HUES48 (cell line): Measurements from ENCODE around the gene EP400.

Experiments used
- H3K27ac ChIP-seq: one replicate; pipeline ENCODE4 v1.7.0; 2013; ENCODE audit warnings: low read depth, low read length, inconsistent platforms
- H3K27me3 ChIP-seq: 2 replicates; pipeline ENCODE4 v1.6.1; 2013; ENCODE audit warnings: mild to moderate bottlenecking, low read length; ENCODE audit not compliant: control insufficient read depth, insufficient read depth
- H3K36me3 ChIP-seq: 2 replicates; pipeline ENCODE4 v1.6.1; 2013; ENCODE audit warnings: low read length; ENCODE audit not compliant: control insufficient read depth, insufficient read depth
- H3K4me1 ChIP-seq: 2 replicates; pipeline ENCODE4 v1.6.1; 2013; ENCODE audit warnings: mild to moderate bottlenecking, low read length; ENCODE audit not compliant: control insufficient read depth, insufficient read depth
- H3K4me3 ChIP-seq: 2 replicates; pipeline ENCODE4 v1.5.1; 2013; ENCODE audit warnings: mild to moderate bottlenecking, low read depth, low read length
- H3K9ac ChIP-seq: 2 replicates; pipeline ENCODE4 v1.6.1; 2013; ENCODE audit warnings: mild to moderate bottlenecking, low read depth, low read length, moderate library complexity
- H3K9me3 ChIP-seq: 2 replicates; pipeline ENCODE4 v1.6.1; 2013; ENCODE audit warnings: low read length; ENCODE audit not compliant: control insufficient read depth, insufficient read depth

The EP400 gene

GRCh38 chr12:132026061-132026795 is 76.5 kb downstream of the EP400 start:
- no peak overlapping the region for H3K4me3 ChIP-seq
- H3K4me1 ChIP-seq, result no peaks in the 10 kb centered on the region
- no peak overlapping the region for H3K27ac ChIP-seq
- H3K9me3 ChIP-seq, result no peaks in the 10 kb centered on the region
- H3K27me3 ChIP-seq, result no peaks in the 10 kb centered on the region
- peaks cover 97% of the 10 kb centered on the region for H3K36me3 ChIP-seq
- H3K9ac ChIP-seq, result no peak overlapping the region

DNA sequence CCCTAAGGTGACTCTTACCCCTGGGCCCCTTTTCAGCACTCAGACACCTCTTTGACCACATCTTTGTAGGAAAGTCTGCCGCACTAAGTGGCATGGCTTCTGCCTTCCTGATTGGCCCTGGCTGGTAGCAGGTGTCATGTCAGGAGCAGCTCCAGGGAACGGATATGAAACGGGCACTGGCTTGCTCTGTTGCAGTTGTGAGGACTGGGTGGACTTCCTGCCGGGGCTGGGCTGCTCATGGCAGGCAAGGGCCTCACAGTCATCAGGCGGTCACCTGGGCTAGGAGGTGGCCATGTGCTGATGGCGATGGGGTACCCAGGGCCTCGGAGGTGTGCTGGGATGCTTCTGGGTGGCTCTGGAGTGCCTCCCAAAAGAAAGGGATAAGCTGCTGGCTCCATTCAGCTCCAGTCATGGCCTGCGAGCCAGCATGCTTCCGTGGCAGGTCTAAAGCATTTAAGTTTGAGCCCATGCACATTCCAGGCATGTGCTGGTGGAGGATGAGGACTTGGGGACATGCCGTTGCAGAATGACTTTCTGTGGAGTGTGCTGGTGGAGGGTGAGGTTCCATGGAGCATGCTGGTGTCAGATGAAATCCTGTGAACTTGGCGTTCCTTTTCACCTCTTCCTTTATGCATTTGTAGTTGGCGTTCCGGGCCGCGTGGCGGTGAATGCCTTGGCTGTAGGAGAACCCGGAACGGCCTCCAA is 77.2 kb downstream of the EP400 start:
- Histone ChIP-seq H3K4me3 (no peak overlapping the region), H3K36me3 (peaks cover 97% of the 10 kb centered on the region), H3K4me1 (no peaks in the 10 kb centered on the region), H3K9me3 (no peaks in the 10 kb centered on the region), H3K27ac (no peak overlapping the region), H3K27me3 (no peaks in the 10 kb centered on the region), H3K9ac (no peak overlapping the region)

DNA sequence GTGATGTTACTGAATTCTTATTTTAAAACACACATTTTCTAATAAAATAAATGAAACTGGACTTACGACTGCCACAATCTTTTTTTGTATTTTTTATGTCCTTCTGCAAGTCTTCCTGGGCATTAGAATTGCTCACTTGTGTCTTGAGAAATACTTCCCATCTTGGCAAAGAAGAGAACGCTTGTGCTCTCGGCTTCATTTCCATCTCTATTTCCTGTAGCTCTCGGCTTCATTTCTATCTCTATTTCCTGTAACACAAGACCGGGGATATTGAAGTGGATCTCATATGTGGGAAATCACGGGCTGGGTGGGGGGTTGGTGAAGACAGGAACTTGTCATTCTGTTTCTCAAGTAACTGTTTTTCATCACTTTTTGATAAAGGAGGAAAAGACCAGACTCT is 77.9 kb downstream of the EP400 start:
- H3K27me3 ChIP-seq, result no peaks in the 10 kb centered on the region
- peaks cover 97% of the 10 kb centered on the region for H3K36me3 ChIP-seq
- no peak overlapping the region for H3K27ac ChIP-seq
- no peaks in the 10 kb centered on the region for H3K9me3 ChIP-seq
- no peak overlapping the region for H3K4me3 ChIP-seq
- H3K9ac ChIP-seq, result no peak overlapping the region
- H3K4me1 ChIP-seq, result no peaks in the 10 kb centered on the region

GRCh38 chr12:132028111-132028510 is 78.4 kb downstream of the EP400 start:
- H3K27ac ChIP-seq, result no peak overlapping the region
- peaks cover 99% of the 10 kb centered on the region for H3K36me3 ChIP-seq
- H3K9ac ChIP-seq, result no peak overlapping the region
- no peaks in the 10 kb centered on the region for H3K4me1 ChIP-seq
- H3K4me3 ChIP-seq, result no peak overlapping the region
- H3K9me3 ChIP-seq, result no peaks in the 10 kb centered on the region
- H3K27me3 ChIP-seq, result no peaks in the 10 kb centered on the region

GRCh38 chr12:132029503-132030300 is 80.0 kb downstream of the EP400 start:
- H3K4me3 ChIP-seq, result no peak overlapping the region
- H3K27me3 ChIP-seq, result no peaks in the 10 kb centered on the region
- no peak overlapping the region for H3K9ac ChIP-seq
- H3K9me3 ChIP-seq, result no peaks in the 10 kb centered on the region
- peaks cover 99% of the 10 kb centered on the region for H3K36me3 ChIP-seq
- H3K4me1 ChIP-seq, result no peaks in the 10 kb centered on the region
- no peak overlapping the region for H3K27ac ChIP-seq

DNA sequence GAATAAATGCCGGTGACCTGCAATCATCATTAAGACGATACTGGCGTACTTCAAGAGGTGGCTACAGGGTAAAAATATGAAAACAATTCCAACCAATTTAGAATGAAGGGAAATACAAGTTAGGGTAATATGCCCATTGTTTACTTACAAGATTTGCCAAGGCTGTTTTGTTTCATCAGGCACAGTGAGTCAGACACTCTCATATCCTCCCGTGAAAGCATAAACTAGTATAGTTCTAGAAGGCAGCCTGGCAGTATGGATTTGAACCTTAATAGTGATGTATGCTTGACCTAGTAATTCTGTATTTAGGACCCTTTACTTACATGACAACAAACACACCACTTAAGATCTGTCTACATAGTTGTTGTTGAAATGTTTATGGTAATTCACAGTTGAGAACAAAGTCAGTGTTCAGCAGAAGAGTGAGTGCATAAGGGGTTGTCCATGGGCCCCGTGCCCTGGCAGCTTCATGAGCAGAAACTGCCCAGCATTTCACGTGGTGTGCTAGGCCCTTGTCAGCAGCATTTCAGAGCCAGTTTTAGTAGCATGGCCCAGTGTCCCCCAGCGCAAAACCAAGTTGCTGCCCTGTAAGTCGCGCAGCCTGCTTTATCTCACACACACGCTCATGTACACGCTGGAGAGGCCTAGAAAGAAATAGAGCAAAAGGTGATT is 80.8 kb downstream of the EP400 start:
- Histone ChIP-seq H3K27ac (no peak overlapping the region), H3K9ac (no peak overlapping the region), H3K4me1 (no peaks in the 10 kb centered on the region), H3K4me3 (no peak overlapping the region), H3K27me3 (no peaks in the 10 kb centered on the region), H3K36me3 (peaks cover 99% of the 10 kb centered on the region), H3K9me3 (no peaks in the 10 kb centered on the region)

DNA sequence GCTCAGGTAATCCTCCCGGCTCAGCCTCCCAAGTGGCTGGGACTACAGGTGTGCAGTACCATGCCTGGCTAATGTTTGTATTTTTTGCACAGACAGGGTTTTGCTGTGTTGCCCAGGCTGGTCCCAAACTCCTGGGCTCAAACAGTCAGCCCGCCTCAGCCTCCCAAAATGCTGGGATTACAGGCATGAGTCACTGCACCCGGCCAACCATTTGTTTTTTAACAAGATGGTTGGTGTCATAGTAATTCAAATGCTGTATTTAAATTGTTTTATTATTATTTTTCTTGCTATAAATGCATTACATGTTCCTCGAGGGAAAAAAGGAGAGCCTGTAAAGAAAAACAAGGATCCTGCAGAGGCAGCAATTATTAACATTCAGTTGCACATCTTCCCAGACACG is 83.9 kb downstream of the EP400 start:
- peaks cover 99% of the 10 kb centered on the region for H3K36me3 ChIP-seq
- no peak overlapping the region for H3K4me3 ChIP-seq

DNA sequence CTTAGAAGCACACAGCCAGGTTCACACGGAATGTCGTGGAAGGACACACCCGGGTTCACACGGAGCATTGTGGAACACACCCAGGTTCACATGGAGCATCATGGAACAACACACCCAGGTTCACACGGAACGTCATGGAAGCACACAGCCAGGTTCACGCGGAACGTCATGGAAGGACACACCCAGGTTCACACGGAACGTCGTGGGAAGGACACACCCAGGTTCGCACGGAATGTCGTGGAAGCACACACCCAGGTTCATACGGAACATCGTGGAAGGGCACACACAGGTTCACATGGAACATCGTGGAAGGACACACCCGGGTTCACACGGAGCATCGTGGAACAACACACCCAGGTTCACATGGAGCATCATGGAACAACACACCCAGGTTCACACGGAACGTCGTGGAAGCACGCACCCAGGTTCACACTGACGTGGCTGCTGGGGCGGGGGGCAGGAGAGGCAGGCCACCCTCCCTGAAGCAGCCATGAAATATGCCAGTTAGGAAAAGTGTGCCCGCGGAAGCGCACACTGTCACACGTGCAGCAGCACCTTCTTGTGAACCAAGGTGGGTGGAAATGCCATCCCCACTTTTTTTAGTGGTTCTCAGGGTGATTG is 86.4 kb downstream of the EP400 start:
- no peak overlapping the region for H3K9ac ChIP-seq
- H3K27ac ChIP-seq, result no peak overlapping the region
- H3K27me3 ChIP-seq, result no peaks in the 10 kb centered on the region
- no peak overlapping the region for H3K4me3 ChIP-seq
- H3K9me3 ChIP-seq, result no peaks in the 10 kb centered on the region
- H3K36me3 ChIP-seq, result peaks cover 95% of the 10 kb centered on the region
- no peaks in the 10 kb centered on the region for H3K4me1 ChIP-seq

More for the DNA sequence above, 83.9 kb downstream of the EP400 start:
- H3K27ac ChIP-seq, result no peak overlapping the region
- H3K9ac ChIP-seq, result no peak overlapping the region
- H3K9me3 ChIP-seq, result no peaks in the 10 kb centered on the region
- H3K4me1 ChIP-seq, result no peaks in the 10 kb centered on the region
- no peaks in the 10 kb centered on the region for H3K27me3 ChIP-seq

GRCh38 chr12:132040906-132041606 is 91.3 kb downstream of the EP400 start:
- Histone ChIP-seq H3K9me3 (no peaks in the 10 kb centered on the region), H3K27ac (no peak overlapping the region), H3K4me3 (no peak overlapping the region), H3K36me3 (peaks cover 93% of the 10 kb centered on the region), H3K9ac (no peak overlapping the region; the same call in 1 of the 2 replicates), H3K27me3 (no peaks in the 10 kb centered on the region), H3K4me1 (no peaks in the 10 kb centered on the region)

GRCh38 chr12:132043216-132043615 is 93.5 kb downstream of the EP400 start:
- peaks cover 83% of the 10 kb centered on the region for H3K36me3 ChIP-seq
- H3K9me3 ChIP-seq, result no peaks in the 10 kb centered on the region
- no peak overlapping the region for H3K9ac ChIP-seq
- no peak overlapping the region for H3K27ac ChIP-seq
- H3K4me3 ChIP-seq, result no peak overlapping the region
- H3K27me3 ChIP-seq, result no peaks in the 10 kb centered on the region
- H3K4me1 ChIP-seq, result peaks cover 11% of the 10 kb centered on the region
